ENCODE results near the gene MAGEA9B. TPM values are rescaled to one million over a fixed set of nuclear protein-coding genes. Genes with fewer than 3 reads are reported as not detected.
A peak's percentile ranks its signal among the peaks of the same experiment; 100 is the strongest.
"Not testable (repeated sequence)": the region's sequence is repeated elsewhere in the genome, so short reads cannot be mapped to it uniquely, and the experiment has no call there.

MAGEA9B gene
- total RNA-seq (not detected), polyA plus RNA-seq (not detected)
- long read RNA-seq, donor 1: 0 reads
- long read RNA-seq, donor 2: 0 reads
- long read RNA-seq, donor 3: 0 reads
- long read RNA-seq, donor 4: 0 reads
- long read RNA-seq, donor 5: 0 reads
- long read RNA-seq, donor 6: 0 reads
- long read RNA-seq, donor 7: 0 reads
- long read RNA-seq, donor 8: 0 reads
- long read RNA-seq, donor 9: 0 reads
- long read RNA-seq, donor 10: 0 reads

GRCh38 chrX:149587359-149587758 is at the start of gene MAGEA9B:
Gene MAGEA9B, minus strand, starts transcription at chrX:149587459. Its CDS starts 4,280 bp downstream, at chrX:149583179.
- H3K36me3 ChIP-seq; intact Hi-C loops (cut with DNase I; ENCODE audit: low total_unique reads); DNase-seq; H3K4me1 ChIP-seq; H3K27me3 ChIP-seq; H3K27ac ChIP-seq; H3K4me3 ChIP-seq; H3K9me3 ChIP-seq: not testable (repeated sequence)
- no CpG with 5 or more reads among the region's 12 CpGs for WGBS, 5 donors

- TF ChIP-seq POLR2AphosphoS5 (IDR thresholded peaks at IDR 0.05) (no peak), POLR2A (IDR thresholded peaks at IDR 0.05) (no peak), EP300 (IDR thresholded peaks at IDR 0.05) (no peak), CTCF (IDR thresholded peaks at IDR 0.05) (no peak)
- Histone ChIP-seq H3K36me3 (no peaks in the 10 kb centered on the region), H3K27ac (no peak overlapping the region), H3K4me1 (peaks cover 3 to 21% (median 16%) of the 10 kb centered on the region in 4 donors), H3K9me3 (peaks cover 0 to 11% (median 5%) of the 10 kb centered on the region in 4 donors), H3K4me3 (no peak overlapping the region), H3K27me3 (peaks cover 0 to 5% (median 0%) of the 10 kb centered on the region in 3 donors)
- intact Hi-C loops (cut with DNase I; ENCODE audit: low total_unique reads): no loop called here
- DNase-seq: no peak
Observed at GRCh38 chrX:149633511-149633910, 46.3 kb upstream of the MAGEA9B start.

- Histone ChIP-seq H3K9me3 (no peaks in the 10 kb centered on the region), H3K4me3 (peak within 1 kb of the TSS; percentile 64 to 91 (median 74)), H3K27me3 (no peaks in the 10 kb centered on the region), H3K4me1 (peaks cover 3 to 21% (median 19%) of the 10 kb centered on the region in 4 donors), H3K36me3 (no peaks in the 10 kb centered on the region), H3K27ac (peak within 1 kb of the TSS; percentile 43 to 81 (median 61))
- 0 to 46% (median 8%) methylated on average over 2 to 75 of the region's 102 CpGs for WGBS, 5 donors
- intact Hi-C loops (cut with DNase I; ENCODE audit: low total_unique reads): no loop called here
- TF ChIP-seq POLR2AphosphoS5 (IDR thresholded peaks at IDR 0.05) (peak in 1 of 3 donors; percentile 63), EP300 (IDR thresholded peaks at IDR 0.05) (no peak), CTCF (IDR thresholded peaks at IDR 0.05) (no peak)
- peak; percentile 74 to 88 for DNase-seq
Observed at GRCh38 chrX:149631234-149632165, 44.2 kb upstream of the MAGEA9B start, which contains the start of gene TMEM185A. Gene TMEM185A, minus strand, starts transcription at chrX:149631792. Its CDS starts 212 bp downstream, at chrX:149631580.

- no peak for TF ChIP-seq POLR2AphosphoS5 (IDR thresholded peaks at IDR 0.05)
- TF ChIP-seq CTCF (IDR thresholded peaks at IDR 0.05): no peak
- TF ChIP-seq EP300 (IDR thresholded peaks at IDR 0.05): no peak
- no peak for TF ChIP-seq POLR2A (IDR thresholded peaks at IDR 0.05)
- Histone ChIP-seq H3K9me3 (no peaks in the 10 kb centered on the region), H3K4me1 (peaks cover 3 to 21% (median 19%) of the 10 kb centered on the region in 4 donors), H3K27me3 (no peaks in the 10 kb centered on the region), H3K36me3 (no peaks in the 10 kb centered on the region), H3K27ac (peak overlapping the region in 4 of 5 donors; percentile 58 to 81 (median 71)), H3K4me3 (peak overlapping the region; percentile 64 to 91 (median 74))
- intact Hi-C loops (cut with DNase I; ENCODE audit: low total_unique reads): no loop called here
- WGBS, 5 donors: 6 to 49% (median 14%) methylated on average over 8 to 16 of the region's 16 CpGs
- DNase-seq: peak in 1 of 2 donors; percentile 47
Observed at GRCh38 chrX:149630681-149631233, 43.5 kb upstream of the MAGEA9B start.
